SW480 (cell line): ENCODE measurements around the gene NAA25.

Source experiments
- DNase-seq: peaks from one replicate; pipeline ENCODE4 v3.0.0-alpha.2; 2016; ENCODE audit warnings: low spot score

NAA25 gene

DNA sequence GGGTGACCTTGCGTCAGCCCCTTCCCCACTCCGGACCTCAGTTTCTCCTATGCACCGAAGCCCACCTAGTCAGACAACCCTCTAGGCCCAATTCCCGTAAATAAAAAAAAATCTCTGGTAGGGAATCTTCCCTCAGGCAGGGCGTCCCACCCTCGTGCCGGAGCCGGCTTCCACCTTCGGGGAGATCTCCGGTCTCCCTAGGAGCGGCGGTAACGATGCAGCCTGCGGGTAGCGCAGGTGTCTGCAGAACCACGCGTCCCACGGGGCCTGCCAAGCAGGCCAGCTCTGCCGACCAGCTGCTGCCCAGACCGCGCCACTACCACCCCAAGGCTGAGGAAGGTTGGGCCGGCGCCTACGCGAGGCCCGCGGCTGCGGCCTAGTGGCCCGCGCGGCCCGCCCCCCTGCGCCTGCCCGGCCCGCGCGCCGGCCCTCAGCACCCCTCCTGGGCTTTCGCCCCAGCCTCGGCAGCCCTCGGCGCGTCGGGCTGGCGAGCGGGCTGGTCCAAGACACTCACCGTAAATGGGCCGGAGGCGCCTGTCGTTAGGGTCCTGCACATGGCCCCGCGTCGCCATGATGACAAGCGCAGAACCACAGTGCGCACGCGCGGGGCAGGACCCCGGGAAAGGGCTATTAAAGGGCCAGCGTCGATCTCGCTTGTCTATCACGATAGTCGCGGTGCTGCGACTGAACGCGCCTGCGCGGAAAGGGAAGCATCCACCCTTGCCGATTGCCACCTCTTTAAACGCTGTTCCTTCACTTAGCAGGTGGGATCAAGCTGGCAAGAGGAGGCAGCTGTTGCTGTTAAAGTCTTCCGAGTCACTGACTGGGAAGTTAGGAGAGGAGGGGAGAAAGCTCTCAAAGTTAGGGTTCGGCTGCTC lies at the start of gene NAA25:
Gene NAA25, minus strand, starts transcription at position 582 of the 878 bp plus-strand sequence. Its CDS starts 10 bp downstream, at position 572.
- DNase-seq = peak; percentile 88

- DNase-seq = no peak
Measured at GRCh38 chr12:112153893-112154219, 45.3 kb upstream of the NAA25 start.

- DNase-seq = no peak
Measured at GRCh38 chr12:112153181-112153892, 44.8 kb upstream of the NAA25 start.

- no peak for DNase-seq
Measured at GRCh38 chr12:112151766-112152541, 43.4 kb upstream of the NAA25 start.

DNA sequence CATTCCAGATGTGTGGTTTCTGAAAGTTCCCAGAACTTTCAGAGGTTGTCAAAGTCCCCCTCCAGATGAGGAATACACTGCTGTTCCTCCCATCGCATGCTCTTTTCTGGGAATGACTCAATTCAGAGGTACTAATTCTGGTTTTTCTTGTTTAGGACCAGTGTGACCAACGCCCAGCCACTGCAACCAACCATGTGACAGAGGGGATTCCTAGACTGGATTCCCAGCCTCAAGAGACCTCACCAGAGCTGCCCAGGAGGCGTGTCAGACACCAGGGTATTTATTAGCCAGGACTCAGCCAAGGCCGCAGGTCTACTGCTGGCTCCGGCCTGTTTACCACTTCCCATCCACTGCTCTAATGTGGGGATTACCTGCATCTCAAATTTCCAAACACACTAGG lies 41.0 kb upstream of the NAA25 start:
- no peak for DNase-seq

DNA sequence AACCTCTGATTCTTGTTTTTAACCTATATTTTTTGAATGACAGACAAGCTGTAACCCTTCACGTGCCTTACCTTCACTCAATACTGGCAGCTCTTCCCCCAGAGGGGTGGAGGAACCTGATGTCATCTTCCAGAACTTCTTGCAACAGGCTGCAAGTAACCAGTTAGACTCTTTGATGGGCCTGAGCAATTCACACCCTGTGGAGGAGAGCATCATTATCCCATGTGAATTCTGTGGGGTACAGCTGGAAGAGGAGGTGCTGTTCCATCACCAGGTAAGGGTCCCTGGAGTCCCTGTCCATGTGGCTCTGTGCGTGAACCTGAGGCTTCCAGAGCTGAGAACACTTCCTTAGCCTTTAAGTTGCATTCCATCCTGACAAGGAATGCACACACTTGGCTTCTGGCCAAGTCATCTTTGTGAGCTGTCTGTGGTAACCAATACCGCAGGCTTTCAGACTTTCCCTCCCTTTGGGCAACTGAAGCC lies 39.5 kb upstream of the NAA25 start:
- no peak for DNase-seq

- no peak for DNase-seq
Measured at GRCh38 chr12:112146123-112146522, 37.5 kb upstream of the NAA25 start.

DNA sequence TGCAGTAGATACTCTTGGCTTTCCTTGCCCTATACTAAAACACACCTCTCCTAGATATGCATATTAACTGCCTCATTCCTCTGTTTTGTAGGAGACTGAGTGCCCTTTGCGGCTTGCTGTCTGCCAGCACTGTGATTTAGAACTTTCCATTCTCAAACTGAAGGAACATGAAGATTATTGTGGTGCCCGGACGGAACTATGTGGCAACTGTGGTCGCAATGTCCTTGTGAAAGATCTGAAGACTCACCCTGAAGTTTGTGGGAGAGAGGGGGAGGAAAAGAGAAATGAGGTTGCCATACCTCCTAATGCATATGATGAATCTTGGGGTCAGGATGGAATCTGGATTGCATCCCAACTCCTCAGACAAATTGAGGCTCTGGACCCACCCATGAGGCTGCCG lies 32.1 kb upstream of the NAA25 start:
- DNase-seq = no peak

DNA sequence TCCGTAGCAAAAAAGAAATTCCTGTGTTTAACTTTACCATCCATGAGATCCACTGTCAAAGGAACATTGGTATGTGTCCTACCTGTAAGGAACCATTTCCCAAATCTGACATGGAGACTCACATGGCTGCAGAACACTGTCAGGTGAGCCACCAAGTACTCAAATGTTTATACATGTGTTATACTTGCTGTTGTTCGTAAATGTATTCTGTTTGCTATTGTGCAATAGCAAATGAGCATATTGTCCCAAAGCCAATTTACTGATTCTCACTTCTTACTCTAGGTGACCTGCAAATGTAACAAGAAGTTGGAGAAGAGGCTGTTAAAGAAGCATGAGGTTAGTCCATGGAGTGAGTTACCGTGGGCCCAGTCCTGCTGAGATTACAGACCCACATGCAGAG lies 26.1 kb upstream of the NAA25 start:
- no peak for DNase-seq

DNA sequence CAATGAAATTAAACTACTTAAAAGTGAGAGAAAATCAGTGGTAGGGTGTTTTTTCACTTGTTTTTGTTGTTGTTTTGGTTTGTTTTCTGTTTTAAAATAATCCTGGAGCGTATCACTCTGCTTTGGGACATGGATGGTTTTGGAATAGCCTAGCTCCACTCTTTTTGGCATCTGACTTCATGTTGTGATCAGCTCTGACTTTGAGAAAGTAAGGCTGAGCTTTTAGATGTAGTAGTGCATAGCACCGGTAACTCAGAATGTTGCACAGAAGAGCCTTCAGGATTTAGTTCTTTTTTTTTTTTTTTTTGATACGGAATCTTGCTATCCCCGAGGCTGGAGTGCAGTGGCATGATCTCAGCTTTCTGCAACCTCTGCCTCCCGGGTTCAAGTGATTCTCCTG lies 24.8 kb upstream of the NAA25 start:
- no peak for DNase-seq

GRCh38 chr12:112131686-112132085 lies 23.1 kb upstream of the NAA25 start:
- no peak for DNase-seq

DNA sequence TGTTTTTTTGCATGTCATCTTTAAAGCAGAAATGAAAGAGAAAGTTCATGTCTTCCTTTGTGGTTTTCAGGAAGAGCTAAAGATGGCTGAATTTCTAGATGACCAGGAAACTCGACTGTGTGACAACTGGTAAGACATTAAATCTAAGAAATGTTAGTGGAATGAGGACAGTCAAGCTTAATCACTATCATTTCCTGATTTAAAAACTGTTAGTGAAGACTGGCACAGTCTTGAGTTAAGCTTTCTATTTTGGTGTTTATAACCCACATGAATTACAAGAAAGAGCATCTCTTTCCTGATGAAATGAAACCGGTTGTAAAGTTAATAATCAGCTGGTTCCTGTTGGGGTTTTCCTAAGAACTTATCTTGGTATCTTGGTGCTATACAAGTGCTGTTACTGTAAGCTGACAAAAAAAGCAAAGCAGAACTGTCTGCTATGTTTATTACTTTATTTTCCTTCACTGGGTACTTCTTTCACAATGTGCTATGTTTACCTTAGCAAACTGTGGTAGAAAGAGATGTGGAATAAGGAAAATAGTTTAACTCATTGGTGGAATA lies 21.9 kb upstream of the NAA25 start:
- no peak for DNase-seq

DNA sequence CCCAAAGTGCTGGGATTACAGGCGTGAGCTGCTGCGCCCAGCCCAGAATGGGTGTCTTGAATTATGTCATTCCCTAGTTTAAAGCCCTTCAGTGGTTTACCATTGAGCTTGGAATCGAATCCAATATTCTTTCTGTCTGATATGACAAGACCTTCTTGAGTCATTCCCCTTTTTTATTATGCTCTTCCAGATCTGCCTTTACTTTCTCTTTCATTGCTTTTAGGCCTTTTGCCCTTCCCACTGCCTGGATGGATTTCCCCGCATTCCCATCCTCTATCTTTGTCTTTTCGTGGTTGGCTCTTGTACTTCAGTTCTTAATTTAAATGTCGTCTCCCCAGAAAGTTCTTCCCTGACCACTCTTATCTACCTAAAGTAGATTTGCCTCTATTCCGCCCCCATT lies 18.3 kb upstream of the NAA25 start:
- no peak for DNase-seq

- DNase-seq = no peak
Measured at GRCh38 chr12:112126000-112126438, 17.4 kb upstream of the NAA25 start.

DNA sequence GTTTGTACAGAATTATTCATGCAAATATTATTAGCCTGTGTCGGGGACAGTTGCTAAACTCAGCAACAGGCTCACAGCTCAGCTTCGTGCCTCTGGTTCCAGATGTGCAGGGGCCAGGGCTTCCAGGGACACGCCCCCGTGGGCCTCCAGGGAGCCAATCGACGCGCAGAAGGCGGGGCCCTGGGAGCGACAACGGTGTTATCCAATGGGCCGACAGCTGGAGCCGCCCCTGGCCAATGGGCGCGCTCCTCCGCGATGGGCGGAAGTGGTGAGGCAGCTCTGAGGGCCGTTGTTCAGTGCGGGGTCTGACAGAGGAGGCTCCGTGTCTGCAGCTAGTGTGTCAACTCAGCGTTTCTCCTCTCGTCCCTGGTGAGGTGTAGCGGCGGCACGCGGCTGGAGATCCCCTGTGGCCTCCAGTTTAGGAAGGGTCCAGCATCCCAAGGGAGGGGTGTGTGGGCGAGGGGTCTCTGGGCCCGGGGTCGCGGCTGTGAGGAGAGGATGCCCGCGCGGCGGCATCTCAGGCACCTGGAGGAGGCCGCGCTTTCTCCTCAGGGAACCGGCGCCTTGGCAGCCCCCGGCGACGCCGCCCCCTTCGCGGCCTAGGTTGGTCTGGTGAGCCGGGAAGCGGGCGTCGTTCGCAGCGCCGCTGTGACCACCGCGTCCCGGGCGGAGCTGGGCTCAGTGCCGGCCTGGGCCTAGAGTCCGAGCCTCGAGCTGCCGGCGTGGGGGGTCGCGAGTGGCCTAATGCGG lies 16.8 kb upstream of the NAA25 start, which contains the start of gene TRAFD1:
Gene TRAFD1, plus strand, starts transcription at position 311 of the 750 bp plus-strand sequence. CDS start 4,963 bp downstream, outside the sequence.
- DNase-seq = peak; percentile 94

GRCh38 chr12:112124918-112125249 lies 16.3 kb upstream of the NAA25 start:
- no peak for DNase-seq

GRCh38 chr12:112122823-112123690 lies 14.5 kb upstream of the NAA25 start:
- no peak for DNase-seq

GRCh38 chr12:112121780-112122565 lies 13.4 kb upstream of the NAA25 start:
- no peak for DNase-seq

DNA sequence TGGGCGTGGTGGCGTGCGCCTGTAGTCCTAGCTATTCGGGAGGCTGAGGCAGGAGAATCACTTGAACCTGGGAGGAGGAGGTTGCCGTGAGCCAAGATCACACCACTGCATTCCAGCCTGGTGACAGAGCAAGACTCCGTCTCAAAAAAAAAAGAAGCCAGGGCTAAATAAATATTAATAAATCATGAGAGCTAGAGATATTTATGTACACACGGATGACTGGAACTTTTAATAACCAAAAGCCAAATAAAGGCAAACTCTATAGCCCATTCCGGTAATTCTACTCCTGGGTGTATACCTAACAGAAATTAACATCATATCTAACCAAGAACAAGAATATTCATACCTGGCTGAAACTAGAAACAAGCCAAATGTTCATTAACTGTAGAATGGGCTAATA lies 9.1 kb upstream of the NAA25 start:
- DNase-seq = no peak
